Upper lobe of left lung (tissue), 6 donors: ENCODE measurements around the gene LACTBL1. TPM values are rescaled to one million over a fixed set of nuclear protein-coding genes. Genes with fewer than 3 reads are reported as not detected.

Experiments
- ATAC-seq, 2 donors: fragments of 200-7000 bp; cut with Tn5 transposase; one replicate each; pipeline ENCODE4 v1.9.1; 2022; ENCODE audit warnings: mild to moderate bottlenecking in 2 of 2, moderate library complexity in 2 of 2; ENCODE audit not compliant: low FRiP score in 2 of 2
- DNase-seq, 2 donors: peaks; one replicate each; pipeline ENCODE4 v3.0.0-alpha.2; 2019 to 2020
- H3K27ac ChIP-seq, 4 donors: fragments of 200-600 bp; sonication (generic); one replicate each; pipeline ENCODE4 v1.5.1; 2016 to 2019
- H3K27me3 ChIP-seq, 4 donors: fragments of 200-600 bp; sonication (generic); one replicate each; pipeline ENCODE4 v1.5.1; 2017 to 2019
- H3K36me3 ChIP-seq, 4 donors: fragments of 200-600 bp; sonication (generic); one replicate each; pipeline ENCODE4 v1.5.1; 2016 to 2019
- H3K4me1 ChIP-seq, 4 donors: fragments of 200-600 bp; sonication (generic); one replicate each; pipeline ENCODE4 v1.5.1; 2018 to 2019
- H3K4me3 ChIP-seq, 4 donors: fragments of 200-600 bp; sonication (generic); one replicate each; pipeline ENCODE4 v1.5.1; 2017 to 2019; ENCODE audit warnings: mild to moderate bottlenecking in 2 of 4, moderate library complexity in 1 of 4
- H3K9me3 ChIP-seq, 4 donors: fragments of 200-600 bp; sonication (generic); one replicate each; pipeline ENCODE4 v1.5.1; 2018 to 2019
- EP300 ChIP-seq, 4 donors: sonication (generic); formaldehyde crosslinking; IDR thresholded peaks; one replicate each; pipeline ENCODE4 v1.5.1; 2017; ENCODE audit warnings: antibody characterized with exemption in 4 of 4, control low read depth in 2 of 4
- POLR2A ChIP-seq, 4 donors: fragments of 450-650 bp; IDR thresholded peaks; one replicate each; pipeline ENCODE4 v1.5.1; 2016 to 2017; ENCODE audit warnings: antibody characterized with exemption in 4 of 4, mild to moderate bottlenecking in 2 of 4
- POLR2AphosphoS5 ChIP-seq, 2 donors: sonication (generic); formaldehyde crosslinking; IDR thresholded peaks; one replicate each; pipeline ENCODE4 v1.5.1; 2017; ENCODE audit warnings: antibody characterized with exemption in 2 of 2
- WGBS, 2 donors: methylation state at CpG; one replicate each; pipeline ENCODE4 v1.1.5; 2017 to 2018; 5-methylcytosine and 5-hydroxymethylcytosine counted together
- total RNA-seq, 6 donors: library from RNA; depleted of rRNA in 4 of 6; stranded (reverse); fragments of >200 nt in 4 of 6; gene quantifications; one replicate each; pipeline versions ENCODE4 v1.1.0 to v1.2.1, GENCODE V29; 2016 to 2021
- TF ChIP-seq, protein P1 (sequence below), 6 experiments: fragments of 450-650 bp in 4 of 6; fragments of 200-600 bp in 2 of 6; sonication (generic) in 2 of 6; IDR thresholded peaks; one replicate each; pipeline ENCODE4 v1.5.1; 2016 to 2019; ENCODE audit warnings: antibody characterized with exemption in 6 of 6
- donor health status: DM: no; HTN: no; CAD: no; lungs with moderate emphysema.
- donor health status: DM: no; HTN: yes; CAD: no; lungs with severe emphysema.

LACTBL1 gene
- total RNA-seq, 6 donors from 2014 or later: not detected

DNA sequence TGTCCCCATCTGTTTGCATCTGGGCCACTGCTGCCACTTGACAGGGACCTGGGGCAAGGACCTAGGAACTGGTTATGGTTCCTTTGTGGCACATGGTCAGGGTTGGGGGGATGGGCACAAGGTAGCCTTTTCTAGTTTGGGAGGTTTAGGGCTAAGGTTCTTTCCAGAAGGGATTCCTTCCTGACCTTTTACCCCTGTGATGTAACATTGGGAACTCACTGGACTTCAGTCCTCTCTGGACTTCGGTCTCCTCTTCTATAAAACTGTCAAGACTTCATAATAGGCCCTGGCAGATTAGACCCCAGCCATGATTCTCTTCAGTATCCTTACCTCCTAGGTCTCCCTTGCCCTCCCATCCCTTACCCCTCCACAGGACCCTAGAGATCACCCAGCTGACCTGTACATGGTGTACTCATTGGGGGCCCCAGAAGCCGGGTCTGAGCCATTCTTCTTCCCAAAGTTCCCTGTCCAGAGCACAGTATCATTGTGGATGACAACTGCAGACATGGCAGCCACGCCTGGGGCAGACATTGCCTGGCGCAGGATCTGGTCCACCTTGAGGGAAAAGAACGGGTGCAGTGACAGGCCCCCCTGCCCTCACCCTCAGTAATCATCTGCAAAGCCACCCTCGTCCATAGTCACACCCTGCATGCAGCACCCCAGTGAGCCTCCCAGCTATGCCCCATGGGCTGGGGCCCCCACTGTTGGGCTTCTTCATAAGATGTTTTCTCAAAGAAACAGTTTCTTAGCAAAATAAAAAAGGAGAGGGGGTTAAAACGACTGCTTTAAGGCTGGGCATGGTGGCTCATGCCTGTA lies 12.9 kb downstream of the LACTBL1 start:
- no peak for ATAC-seq

DNA sequence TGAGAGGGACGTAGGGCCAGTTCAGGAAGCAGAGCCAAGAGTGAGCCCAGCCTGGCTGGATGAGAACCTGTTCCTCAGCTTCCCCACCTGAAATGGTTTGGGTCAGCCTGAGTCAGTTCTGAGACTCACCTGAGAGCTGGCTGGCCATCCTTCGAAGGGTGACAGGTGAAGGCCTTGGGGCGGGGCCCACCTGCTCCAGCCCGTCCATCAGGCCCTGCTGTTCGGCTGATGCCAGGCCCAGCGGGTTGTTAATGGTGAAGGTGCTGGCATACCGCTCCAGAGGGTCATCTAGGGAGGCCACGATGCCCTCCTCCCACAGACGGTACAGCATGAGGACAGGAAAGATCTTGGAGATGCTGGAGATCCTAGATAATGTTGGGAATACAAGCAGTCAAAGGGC lies 14.1 kb downstream of the LACTBL1 start:
- DNase-seq (peak in 1 of 2 donors; percentile 4), ATAC-seq (no peak)
- no peak overlapping the region for H3K4me3 ChIP-seq
- peaks cover 0 to 2% (median 0%) of the 10 kb centered on the region in 4 donors for H3K4me1 ChIP-seq
- 73 to 95% methylated on average over 2 to 6 of the region's 9 CpGs for WGBS, 2 donors
- H3K27me3 ChIP-seq: peaks cover 0 to 7% (median 3%) of the 10 kb centered on the region in 4 donors
- H3K27ac ChIP-seq: no peak overlapping the region
- no peak for TF ChIP-seq POLR2AphosphoS5 (IDR thresholded peaks at IDR 0.05)
- no peaks in the 10 kb centered on the region for H3K36me3 ChIP-seq
- H3K9me3 ChIP-seq: no peaks in the 10 kb centered on the region

More for the DNA sequence above, 12.9 kb downstream of the LACTBL1 start:
- Histone ChIP-seq H3K4me1 (no peaks in the 10 kb centered on the region), H3K9me3 (no peaks in the 10 kb centered on the region), H3K27me3 (no peaks in the 10 kb centered on the region), H3K36me3 (no peaks in the 10 kb centered on the region), H3K4me3 (no peak overlapping the region), H3K27ac (no peak overlapping the region)
- 68 to 80% methylated on average over 3 to 7 of the region's 7 CpGs for WGBS, 2 donors
- TF ChIP-seq POLR2A (IDR thresholded peaks at IDR 0.05) (no peak), POLR2AphosphoS5 (IDR thresholded peaks at IDR 0.05) (no peak), EP300 (IDR thresholded peaks at IDR 0.05) (no peak)
- TF ChIP-seq, protein P1, sequence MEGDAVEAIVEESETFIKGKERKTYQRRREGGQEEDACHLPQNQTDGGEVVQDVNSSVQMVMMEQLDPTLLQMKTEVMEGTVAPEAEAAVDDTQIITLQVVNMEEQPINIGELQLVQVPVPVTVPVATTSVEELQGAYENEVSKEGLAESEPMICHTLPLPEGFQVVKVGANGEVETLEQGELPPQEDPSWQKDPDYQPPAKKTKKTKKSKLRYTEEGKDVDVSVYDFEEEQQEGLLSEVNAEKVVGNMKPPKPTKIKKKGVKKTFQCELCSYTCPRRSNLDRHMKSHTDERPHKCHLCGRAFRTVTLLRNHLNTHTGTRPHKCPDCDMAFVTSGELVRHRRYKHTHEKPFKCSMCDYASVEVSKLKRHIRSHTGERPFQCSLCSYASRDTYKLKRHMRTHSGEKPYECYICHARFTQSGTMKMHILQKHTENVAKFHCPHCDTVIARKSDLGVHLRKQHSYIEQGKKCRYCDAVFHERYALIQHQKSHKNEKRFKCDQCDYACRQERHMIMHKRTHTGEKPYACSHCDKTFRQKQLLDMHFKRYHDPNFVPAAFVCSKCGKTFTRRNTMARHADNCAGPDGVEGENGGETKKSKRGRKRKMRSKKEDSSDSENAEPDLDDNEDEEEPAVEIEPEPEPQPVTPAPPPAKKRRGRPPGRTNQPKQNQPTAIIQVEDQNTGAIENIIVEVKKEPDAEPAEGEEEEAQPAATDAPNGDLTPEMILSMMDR (IDR thresholded peaks at IDR 0.05): no peak
- DNase-seq: peak in 1 of 2 donors; percentile 15

DNA sequence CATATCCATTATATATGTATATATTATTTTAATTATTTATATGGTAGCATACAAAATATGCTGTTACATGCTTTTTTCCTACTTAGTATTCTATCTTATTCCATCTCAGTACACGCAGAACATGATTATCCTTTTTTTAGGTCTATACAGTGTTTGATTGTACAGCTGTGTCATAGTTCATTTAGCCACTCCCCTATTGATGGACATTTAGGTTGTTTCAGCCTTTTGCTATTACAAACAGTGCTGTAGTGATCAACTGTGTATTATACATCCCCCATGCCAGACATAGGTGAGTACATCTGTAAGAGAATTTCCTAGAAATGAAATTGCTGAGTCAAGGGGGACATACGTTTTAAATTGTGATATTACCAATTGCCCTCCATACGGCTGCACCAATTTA lies 15.6 kb downstream of the LACTBL1 start:
- Histone ChIP-seq H3K9me3 (no peaks in the 10 kb centered on the region), H3K4me3 (no peak overlapping the region), H3K4me1 (peaks cover 0 to 11% (median 0%) of the 10 kb centered on the region in 4 donors), H3K27ac (no peak overlapping the region), H3K36me3 (no peaks in the 10 kb centered on the region), H3K27me3 (peaks cover 0 to 21% (median 10%) of the 10 kb centered on the region in 4 donors)
- no peak for TF ChIP-seq POLR2A (IDR thresholded peaks at IDR 0.05)
- no peak for TF ChIP-seq POLR2AphosphoS5 (IDR thresholded peaks at IDR 0.05)
- no peak for TF ChIP-seq EP300 (IDR thresholded peaks at IDR 0.05)
- TF ChIP-seq, protein P1 (IDR thresholded peaks at IDR 0.05): no peak
- DNase-seq (no peak), ATAC-seq (no peak)
- WGBS, 2 donors: 66 to 73% methylated on average over 3 of the region's 3 CpGs

DNA sequence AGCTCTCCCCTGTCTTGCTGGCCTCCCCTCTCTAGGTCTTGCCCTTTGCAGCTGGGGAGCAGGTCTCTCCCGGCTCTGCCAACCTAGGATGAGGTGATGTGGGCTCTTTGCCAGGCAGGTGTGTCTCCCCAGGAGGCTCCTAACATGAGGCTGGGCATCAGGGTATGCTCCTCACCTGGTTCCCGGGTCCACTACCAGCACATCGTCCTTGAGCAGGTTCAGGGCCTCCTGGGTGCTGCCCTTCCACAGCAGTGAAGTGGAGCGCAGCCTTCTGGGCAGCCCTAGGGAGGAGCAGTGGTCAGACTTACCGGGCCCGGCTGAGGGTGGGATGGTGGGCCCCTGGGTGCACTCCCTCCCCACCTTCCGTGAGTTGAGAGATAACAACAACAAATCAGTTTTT lies 17.5 kb downstream of the LACTBL1 start:
- 89 to 94% methylated on average over 5 to 7 of the region's 7 CpGs for WGBS, 2 donors
- H3K36me3 ChIP-seq: no peaks in the 10 kb centered on the region
- no peak for DNase-seq
- TF ChIP-seq POLR2A (IDR thresholded peaks at IDR 0.05) (no peak), POLR2AphosphoS5 (IDR thresholded peaks at IDR 0.05) (no peak), EP300 (IDR thresholded peaks at IDR 0.05) (no peak)
- TF ChIP-seq, protein P1 (IDR thresholded peaks at IDR 0.05): no peak
- H3K27me3 ChIP-seq: peaks cover 0 to 21% (median 10%) of the 10 kb centered on the region in 4 donors
- H3K27ac ChIP-seq: no peak overlapping the region
- H3K4me1 ChIP-seq: peaks cover 0 to 11% (median 0%) of the 10 kb centered on the region in 4 donors
- H3K4me3 ChIP-seq: no peak overlapping the region
- peak in 1 of 2 donors; percentile 30 for ATAC-seq
- H3K9me3 ChIP-seq: no peaks in the 10 kb centered on the region

DNA sequence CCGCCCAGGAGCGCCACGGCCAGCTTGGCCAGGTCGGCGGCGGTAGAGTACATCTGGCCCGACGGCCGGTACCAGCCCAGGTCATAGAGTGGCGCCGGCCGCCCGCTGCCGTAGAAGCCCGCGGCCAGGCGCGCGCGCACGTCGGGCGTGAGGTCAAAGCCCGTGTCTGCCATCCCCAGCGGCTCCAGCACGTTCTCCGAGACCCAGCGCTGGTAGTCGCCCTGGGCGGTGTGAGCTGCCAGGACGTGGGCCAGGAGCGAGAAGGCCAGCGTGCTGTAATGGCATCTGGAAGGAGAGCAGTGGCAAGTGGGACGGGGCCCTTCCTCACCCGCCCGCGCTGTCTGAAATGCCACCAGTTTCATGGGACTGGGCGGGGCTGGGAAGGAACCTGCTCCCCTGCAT lies 18.9 kb downstream of the LACTBL1 start:
- Histone ChIP-seq H3K4me1 (peaks cover 0 to 11% (median 0%) of the 10 kb centered on the region in 4 donors), H3K27me3 (peaks cover 0 to 21% (median 10%) of the 10 kb centered on the region in 4 donors), H3K36me3 (no peaks in the 10 kb centered on the region), H3K4me3 (no peak overlapping the region), H3K9me3 (no peaks in the 10 kb centered on the region), H3K27ac (no peak overlapping the region)
- ATAC-seq (no peak), DNase-seq (peak in 1 of 2 donors; percentile 16)
- TF ChIP-seq POLR2A (IDR thresholded peaks at IDR 0.05) (no peak), POLR2AphosphoS5 (IDR thresholded peaks at IDR 0.05) (no peak), EP300 (IDR thresholded peaks at IDR 0.05) (no peak)
- TF ChIP-seq, protein P1 (IDR thresholded peaks at IDR 0.05): no peak
- 18 to 30% methylated on average over 8 to 22 of the region's 38 CpGs for WGBS, 2 donors
